Parathyroid adenoma (tissue), 2 donors: ENCODE results near the gene RNF114.

Experiments used
- H2AFZ ChIP-seq: fragments of 300-600 bp; sonication (generic); one replicate; pipeline ENCODE4 v1.7.0; 2017; ENCODE audit warnings: antibody characterized with exemption, mild to moderate bottlenecking
- H3K27ac ChIP-seq: fragments of 300-600 bp; sonication (generic); one replicate; pipeline ENCODE4 v1.7.0; 2017
- H3K27me3 ChIP-seq: fragments of 300-600 bp; sonication (generic); one replicate; pipeline ENCODE4 v1.7.0; 2017; ENCODE audit warnings: low read length; ENCODE audit not compliant: control insufficient read depth, insufficient read depth
- H3K36me3 ChIP-seq: fragments of 300-600 bp; sonication (generic); one replicate; pipeline ENCODE4 v1.7.0; 2017; ENCODE audit warnings: low read length; ENCODE audit not compliant: control insufficient read depth, insufficient read depth
- H3K4me1 ChIP-seq: fragments of 300-600 bp; sonication (generic); one replicate; pipeline ENCODE4 v1.7.0; 2017; ENCODE audit warnings: control low read depth
- H3K4me2 ChIP-seq: fragments of 300-600 bp; sonication (generic); one replicate; pipeline ENCODE4 v1.7.0; 2017; ENCODE audit warnings: low read length
- H3K4me3 ChIP-seq: fragments of 300-600 bp; sonication (generic); one replicate; pipeline ENCODE4 v1.7.0; 2017; ENCODE audit warnings: low read depth, low read length
- H3K79me2 ChIP-seq: fragments of 300-600 bp; sonication (generic); one replicate; pipeline ENCODE4 v1.7.0; 2017; ENCODE audit warnings: control low read depth
- H3K9ac ChIP-seq: fragments of 300-600 bp; sonication (generic); one replicate; pipeline ENCODE4 v1.7.0; 2017; ENCODE audit warnings: mild to moderate bottlenecking
- H3K9me3 ChIP-seq: fragments of 300-600 bp; sonication (generic); one replicate; pipeline ENCODE4 v1.7.0; 2017; ENCODE audit warnings: low read length; ENCODE audit not compliant: control insufficient read depth
- CTCF ChIP-seq: fragments of 300-600 bp; sonication (generic); IDR thresholded peaks from one replicate; pipeline ENCODE4 v1.7.0; 2017; ENCODE audit warnings: antibody characterized with exemption, mild to moderate bottlenecking
- donor health status: primary hyperparathyroidism.

RNF114 gene

GRCh38 chr20:49978685-49979029 lies 42.5 kb downstream of the RNF114 start:
- no peaks in the 10 kb centered on the region for H3K27me3 ChIP-seq
- no peaks in the 10 kb centered on the region for H3K79me2 ChIP-seq
- no peaks in the 10 kb centered on the region for H3K36me3 ChIP-seq
- peak overlapping the region; percentile 40 for H2AFZ ChIP-seq
- no peak overlapping the region for H3K9ac ChIP-seq
- H3K9me3 ChIP-seq = no peaks in the 10 kb centered on the region
- H3K4me1 ChIP-seq = peaks cover 6% of the 10 kb centered on the region
- no peak for TF ChIP-seq CTCF
- H3K4me2 ChIP-seq = no peak overlapping the region
- no peak overlapping the region for H3K4me3 ChIP-seq
- no peak overlapping the region for H3K27ac ChIP-seq

- H3K4me2 ChIP-seq = no peak overlapping the region
- TF ChIP-seq CTCF = peak; percentile 100
- H3K9ac ChIP-seq = no peak overlapping the region
- H3K36me3 ChIP-seq = no peaks in the 10 kb centered on the region
- peak overlapping the region; percentile 40 for H2AFZ ChIP-seq
- no peak overlapping the region for H3K4me3 ChIP-seq
- H3K27me3 ChIP-seq = no peaks in the 10 kb centered on the region
- H3K27ac ChIP-seq = no peak overlapping the region
- H3K79me2 ChIP-seq = no peaks in the 10 kb centered on the region
- no peaks in the 10 kb centered on the region for H3K9me3 ChIP-seq
- H3K4me1 ChIP-seq = peaks cover 6% of the 10 kb centered on the region
Observed at GRCh38 chr20:49979030-49979832, 43.0 kb downstream of the RNF114 start.

- Histone ChIP-seq H3K79me2 (no peaks in the 10 kb centered on the region), H3K4me2 (no peak overlapping the region), H3K4me3 (no peak overlapping the region), H3K36me3 (no peaks in the 10 kb centered on the region), H3K27me3 (no peaks in the 10 kb centered on the region), H3K27ac (no peak overlapping the region), H2AFZ (no peak overlapping the region), H3K9ac (no peak overlapping the region), H3K9me3 (no peaks in the 10 kb centered on the region), H3K4me1 (peaks cover 6% of the 10 kb centered on the region)
- TF ChIP-seq CTCF = no peak
Observed at GRCh38 chr20:49980140-49981008, 44.2 kb downstream of the RNF114 start.

- no peak overlapping the region for H3K27ac ChIP-seq
Observed at GRCh38 chr20:49981218-49982071, 45.2 kb downstream of the RNF114 start.

More at GRCh38 chr20:49981218-49982071, 45.2 kb downstream of the RNF114 start:
- no peaks in the 10 kb centered on the region for H3K36me3 ChIP-seq
- H2AFZ ChIP-seq = no peak overlapping the region
- peak overlapping the region; percentile 53 for H3K4me3 ChIP-seq
- H3K9ac ChIP-seq = no peak overlapping the region
- H3K79me2 ChIP-seq = no peaks in the 10 kb centered on the region
- H3K9me3 ChIP-seq = no peaks in the 10 kb centered on the region
- peaks cover 6% of the 10 kb centered on the region for H3K4me1 ChIP-seq
- TF ChIP-seq CTCF = no peak
- no peak overlapping the region for H3K4me2 ChIP-seq
- H3K27me3 ChIP-seq = no peaks in the 10 kb centered on the region
